ENCODE results near the gene AP1AR.
"Not testable (repeated sequence)": the region's sequence is repeated elsewhere in the genome, so short reads cannot be mapped to it uniquely, and the experiment has no call there.

The AP1AR gene, protein sequence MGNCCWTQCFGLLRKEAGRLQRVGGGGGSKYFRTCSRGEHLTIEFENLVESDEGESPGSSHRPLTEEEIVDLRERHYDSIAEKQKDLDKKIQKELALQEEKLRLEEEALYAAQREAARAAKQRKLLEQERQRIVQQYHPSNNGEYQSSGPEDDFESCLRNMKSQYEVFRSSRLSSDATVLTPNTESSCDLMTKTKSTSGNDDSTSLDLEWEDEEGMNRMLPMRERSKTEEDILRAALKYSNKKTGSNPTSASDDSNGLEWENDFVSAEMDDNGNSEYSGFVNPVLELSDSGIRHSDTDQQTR

DNA sequence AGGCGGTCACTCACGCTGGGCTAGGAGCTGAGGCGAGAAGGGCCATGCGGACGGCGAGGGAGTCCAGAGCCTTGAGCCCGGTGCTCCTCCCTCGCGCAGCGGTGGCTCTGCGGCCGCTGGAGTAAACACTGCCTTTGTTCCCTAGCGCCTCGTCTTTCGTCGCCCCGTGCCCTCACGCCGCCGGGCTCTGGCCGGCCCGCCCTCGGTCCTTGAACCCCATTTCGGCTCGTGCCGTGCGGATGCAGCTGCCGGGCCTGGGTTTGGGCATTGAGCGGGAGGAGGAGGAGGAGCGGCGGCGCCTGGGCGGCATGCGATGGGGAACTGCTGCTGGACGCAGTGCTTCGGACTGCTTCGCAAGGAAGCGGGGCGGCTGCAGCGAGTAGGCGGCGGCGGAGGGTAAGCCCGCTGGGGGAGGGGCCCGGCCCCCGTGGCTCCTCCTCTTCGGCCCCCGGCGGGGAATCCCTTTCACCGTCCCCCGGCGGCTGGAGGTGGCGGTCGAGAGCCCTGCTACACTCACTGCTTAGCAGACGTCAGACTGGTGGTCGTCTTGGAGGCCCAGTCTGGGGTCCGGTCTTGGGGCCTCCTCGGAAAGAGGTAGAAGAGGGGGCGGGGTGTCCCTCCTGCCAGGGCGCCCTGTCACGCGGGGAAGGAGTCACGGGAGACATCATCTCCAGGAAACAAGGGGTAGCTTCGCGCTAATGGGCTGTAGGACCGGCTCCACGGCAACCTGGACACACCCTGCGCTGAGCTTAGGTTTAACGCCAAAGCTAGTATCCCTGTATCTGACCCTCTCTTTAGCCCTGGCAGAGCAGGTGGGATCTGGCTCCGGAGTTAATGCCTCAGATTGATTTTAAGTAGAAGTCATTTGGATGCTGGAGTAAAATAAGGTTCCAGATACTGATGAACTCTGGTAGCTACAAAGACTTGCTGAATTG is at the start of gene AP1AR:
AP1AR (plus strand) TSS at position 9 of the 935 bp plus-strand sequence; CDS start at position 314, 305 bp downstream.
- peak; percentile 84 for DNase-seq

DNA sequence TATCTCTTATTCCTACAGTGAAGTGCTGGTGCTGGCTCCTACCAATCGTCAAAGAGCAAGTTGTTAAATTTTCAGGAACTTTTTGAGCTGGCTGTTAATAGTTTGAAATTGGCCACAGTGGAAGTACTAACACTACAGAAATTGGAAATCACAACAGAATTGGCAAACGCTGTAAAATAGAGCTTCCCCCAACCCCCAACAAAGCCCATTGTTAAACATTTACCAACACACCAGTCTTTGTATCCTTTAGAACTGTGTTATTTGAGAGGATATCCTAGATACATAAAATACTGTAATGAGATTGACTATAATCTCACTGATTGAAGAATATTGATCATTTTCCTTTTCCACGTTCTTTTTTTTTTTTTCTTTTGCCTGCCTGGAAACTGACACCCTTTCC is 49.0 kb upstream of the AP1AR start:
- no peak for DNase-seq

DNA sequence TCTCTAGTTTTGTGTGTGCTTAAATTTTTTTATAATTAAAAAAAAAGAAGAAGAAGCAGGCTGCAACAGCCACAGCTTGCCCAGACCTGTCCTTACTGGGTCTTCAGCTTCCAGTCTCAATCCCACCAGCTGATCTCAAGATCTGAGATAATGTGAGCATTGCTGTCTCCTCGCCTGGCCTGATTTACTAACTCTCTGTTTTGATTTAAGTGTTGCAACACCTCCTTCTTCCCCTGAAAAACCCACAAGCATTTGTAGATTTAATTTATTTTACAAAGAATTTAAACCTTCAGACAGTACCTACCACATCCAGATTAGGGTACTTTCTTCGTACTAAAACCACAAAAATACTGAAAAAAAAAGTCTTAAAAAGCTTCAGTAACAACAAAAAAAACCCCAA is 48.3 kb upstream of the AP1AR start:
- DNase-seq: peak; percentile 29

DNA sequence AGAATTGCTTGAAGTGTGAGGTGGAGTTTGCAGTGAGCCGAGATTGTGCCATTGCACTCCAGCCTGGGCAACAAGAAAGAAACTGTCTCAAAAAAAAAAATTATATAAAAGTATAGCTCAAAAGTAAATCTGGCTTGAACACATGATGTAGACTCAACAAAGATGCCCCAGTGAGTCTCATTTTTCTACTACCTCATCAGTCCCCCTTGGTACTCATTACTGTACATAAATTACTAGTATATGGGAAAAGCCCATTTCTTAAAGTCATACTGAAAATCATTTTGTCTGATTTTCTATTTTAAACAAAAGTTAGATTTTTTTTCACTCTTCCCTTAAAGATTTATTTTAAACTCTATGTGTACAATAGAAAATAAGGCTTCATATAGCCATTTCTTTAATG is 47.1 kb upstream of the AP1AR start:
- DNase-seq: no peak

DNA sequence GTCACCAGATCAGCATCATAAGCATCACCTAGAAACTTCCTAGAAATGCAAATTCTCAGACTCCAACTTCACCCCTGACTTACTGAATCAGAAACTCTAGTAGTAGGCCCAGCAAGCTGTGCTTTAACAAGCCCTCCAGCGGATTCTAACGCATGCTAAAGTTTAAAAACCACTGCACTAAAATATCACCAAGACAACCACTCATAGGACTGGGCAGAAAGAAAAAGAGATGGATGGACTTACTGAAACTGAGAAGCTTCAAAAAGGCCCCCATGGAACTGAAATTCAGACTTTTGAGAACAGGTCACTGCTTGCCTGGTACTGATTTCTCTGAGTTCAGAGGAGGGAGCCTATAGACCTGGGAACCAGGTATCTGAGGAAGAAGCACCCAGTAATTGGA is 46.3 kb upstream of the AP1AR start:
- no peak for DNase-seq

DNA sequence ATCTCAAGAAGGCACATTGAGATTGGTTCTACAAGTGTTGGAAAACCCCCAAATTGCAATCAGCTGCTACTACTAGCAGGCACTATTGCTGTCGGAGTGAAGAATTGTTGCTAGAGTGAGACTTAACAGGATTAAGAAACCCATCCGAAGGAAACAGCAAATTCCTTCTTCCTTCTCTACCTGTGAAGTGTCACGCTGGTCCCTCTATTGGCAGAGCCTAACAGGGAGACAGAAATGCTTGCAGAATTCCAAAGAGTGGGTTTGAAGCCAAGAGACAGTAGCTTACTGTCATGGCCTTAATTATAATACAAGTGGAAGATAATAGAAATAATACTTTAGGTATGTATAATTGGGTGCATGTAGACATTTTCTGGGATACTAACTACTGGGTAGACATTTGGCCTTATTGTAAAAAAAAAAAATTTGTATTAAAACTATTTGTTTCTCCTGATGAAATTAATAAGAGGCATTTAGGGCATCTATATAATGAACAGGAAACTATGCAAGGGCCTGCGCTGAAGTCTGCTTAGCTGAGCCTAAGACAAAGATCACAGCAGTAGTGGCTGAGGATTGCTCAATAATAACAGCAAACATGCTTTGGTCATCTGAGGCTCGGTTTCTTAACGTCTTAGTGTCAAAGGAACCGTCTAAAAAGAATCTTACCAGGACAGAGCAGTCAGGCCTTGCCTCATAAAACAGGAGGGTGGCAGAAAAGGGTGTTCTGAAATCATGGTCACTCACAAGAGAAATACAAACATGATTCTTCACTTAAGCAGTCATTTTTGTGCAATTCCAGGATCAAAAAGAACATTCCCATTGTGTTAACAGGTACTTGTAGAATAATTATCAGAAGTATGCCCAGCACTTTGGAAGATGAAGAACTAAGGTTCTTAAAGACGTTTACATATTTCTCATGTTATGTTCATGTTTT is 45.6 kb upstream of the AP1AR start:
- no peak for DNase-seq

DNA sequence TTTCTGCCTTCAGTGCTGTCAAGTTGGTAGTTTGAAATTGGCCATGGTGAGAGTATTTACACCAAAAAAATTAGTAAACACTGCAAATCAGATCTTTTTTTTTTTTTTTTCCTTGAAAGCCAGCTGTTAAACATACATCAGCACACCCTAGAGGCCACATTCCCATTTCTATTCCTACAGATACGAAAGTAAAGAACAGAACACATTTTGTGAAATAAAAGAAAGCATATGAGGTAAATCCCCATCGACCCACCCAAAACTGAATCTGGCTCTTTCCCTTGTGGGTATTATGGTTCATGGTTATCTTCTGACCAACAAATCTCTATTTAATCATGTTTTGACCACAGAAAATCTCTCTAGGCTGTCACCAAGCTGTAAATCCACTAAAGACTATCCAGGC is 41.8 kb upstream of the AP1AR start:
- DNase-seq: no peak

DNA sequence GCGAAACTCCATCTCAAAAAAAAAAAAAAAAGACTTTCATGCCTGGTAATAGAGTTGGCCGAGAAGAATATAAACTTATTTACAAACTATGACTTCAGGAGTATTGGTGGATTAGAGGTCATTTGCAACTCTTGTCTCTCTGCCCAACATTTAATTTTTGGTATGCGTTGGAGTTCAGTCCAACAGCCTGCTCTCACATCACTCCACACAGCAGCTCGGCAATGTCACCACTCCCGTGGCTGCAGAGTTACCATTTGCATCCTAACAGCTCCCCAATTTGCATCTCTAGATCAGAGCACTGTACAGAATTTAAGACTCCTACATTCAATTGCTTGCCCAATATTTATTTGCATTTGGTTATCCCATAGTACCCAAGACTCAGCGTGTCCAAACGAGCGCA is 40.9 kb upstream of the AP1AR start:
- DNase-seq: no peak

DNA sequence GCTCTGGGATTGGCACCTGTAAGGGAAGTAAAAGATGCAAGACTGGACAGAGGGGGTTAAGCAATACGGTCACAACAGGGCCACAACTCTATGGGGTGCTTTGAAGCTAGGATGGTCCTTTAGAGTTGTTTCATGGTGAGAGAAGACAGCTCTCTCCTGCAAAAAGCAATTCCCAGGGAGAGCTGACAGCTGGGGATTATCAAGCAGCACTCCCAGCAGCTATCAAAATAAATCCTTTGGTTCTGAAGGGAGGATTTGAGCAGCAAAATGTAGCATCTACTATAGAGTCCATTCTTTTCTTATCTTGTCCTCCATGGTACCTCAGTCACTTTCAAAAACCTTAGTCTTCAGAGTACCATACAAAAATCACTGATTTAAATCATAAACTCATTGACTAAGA is 35.1 kb upstream of the AP1AR start:
- no peak for DNase-seq

DNA sequence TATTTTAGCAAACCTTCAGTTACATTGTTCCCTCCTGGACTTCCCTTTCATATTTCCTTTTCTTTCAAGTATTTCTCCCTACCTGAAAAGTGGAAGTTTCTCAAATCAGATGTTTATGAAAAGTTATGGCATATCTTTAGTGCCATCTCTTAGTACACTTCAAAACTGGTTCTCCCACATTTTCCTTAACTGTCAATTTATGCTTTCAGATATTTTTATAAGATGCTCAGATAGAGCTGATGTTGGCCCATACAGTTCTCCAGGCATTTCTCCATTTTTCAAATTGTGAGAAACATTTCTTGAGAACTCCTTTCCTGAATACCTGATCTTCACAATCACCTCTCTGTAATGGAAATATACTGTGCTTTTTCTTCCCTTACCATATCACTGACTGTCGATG is 32.5 kb upstream of the AP1AR start:
- no peak for DNase-seq

DNA sequence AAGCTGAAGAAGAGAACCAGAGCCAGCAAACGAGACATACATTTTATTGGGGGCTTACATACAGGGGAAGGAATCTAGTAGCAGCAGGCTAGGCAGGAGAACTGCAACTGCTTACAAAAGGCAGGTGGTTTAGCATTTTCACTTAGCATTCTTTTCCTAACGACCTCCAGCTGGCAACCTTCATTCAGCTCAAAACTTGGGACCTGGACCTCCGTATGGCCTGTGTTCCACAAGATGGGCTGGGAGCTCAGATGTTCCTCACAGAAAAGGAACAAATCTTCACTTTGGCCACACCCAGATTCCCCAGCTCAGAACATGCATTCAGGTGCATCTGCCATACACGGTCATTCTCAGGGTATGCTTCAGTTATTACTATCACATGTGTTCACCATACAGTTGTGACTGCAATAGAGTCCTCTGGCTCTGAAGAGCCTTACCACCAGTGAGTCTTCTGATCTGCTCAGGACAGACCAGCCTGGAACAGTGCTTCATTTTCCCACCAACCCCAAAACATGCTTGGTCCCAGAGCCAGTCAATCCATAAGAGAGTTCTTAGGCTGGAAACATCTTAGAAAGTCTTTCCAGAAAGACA is 29.6 kb upstream of the AP1AR start:
- no peak for DNase-seq

DNA sequence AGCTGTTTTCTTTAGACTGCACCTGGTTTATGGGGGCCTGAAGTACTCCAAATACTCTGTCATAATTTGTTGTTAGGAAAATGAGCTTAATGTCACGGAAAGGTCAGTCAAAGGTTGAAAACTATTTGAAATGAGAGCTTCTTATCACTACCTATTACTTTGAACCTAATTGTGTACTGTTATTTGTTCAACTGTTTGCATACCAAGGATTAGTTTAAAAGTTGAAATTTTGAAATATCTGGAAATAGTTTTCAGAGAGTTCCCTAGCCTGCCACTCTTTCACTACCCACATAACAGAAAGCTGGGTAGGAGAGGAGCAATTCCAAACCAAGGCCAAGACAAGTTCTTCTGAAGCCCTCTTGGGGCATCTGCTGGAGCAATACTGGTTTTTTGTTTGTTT is 28.0 kb upstream of the AP1AR start:
- no peak for DNase-seq

DNA sequence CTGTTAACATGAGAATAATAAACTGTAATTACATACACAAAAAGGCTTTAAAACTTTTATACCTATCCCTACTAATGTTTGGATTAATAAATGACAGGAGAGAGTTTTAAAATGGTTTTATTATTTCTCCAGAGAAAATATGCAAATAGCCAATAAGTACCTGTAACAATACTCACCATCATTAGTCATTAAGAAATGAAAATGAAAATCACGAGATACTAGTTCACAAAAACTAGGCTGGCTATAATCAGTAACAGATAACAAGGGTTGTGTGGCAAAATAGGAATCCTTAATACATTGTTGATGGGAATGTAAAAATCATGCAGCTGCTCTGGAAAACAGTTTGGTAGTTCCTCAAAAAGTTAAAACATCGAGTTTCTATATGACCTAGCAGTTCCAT is 25.2 kb upstream of the AP1AR start:
- DNase-seq: no peak

DNA sequence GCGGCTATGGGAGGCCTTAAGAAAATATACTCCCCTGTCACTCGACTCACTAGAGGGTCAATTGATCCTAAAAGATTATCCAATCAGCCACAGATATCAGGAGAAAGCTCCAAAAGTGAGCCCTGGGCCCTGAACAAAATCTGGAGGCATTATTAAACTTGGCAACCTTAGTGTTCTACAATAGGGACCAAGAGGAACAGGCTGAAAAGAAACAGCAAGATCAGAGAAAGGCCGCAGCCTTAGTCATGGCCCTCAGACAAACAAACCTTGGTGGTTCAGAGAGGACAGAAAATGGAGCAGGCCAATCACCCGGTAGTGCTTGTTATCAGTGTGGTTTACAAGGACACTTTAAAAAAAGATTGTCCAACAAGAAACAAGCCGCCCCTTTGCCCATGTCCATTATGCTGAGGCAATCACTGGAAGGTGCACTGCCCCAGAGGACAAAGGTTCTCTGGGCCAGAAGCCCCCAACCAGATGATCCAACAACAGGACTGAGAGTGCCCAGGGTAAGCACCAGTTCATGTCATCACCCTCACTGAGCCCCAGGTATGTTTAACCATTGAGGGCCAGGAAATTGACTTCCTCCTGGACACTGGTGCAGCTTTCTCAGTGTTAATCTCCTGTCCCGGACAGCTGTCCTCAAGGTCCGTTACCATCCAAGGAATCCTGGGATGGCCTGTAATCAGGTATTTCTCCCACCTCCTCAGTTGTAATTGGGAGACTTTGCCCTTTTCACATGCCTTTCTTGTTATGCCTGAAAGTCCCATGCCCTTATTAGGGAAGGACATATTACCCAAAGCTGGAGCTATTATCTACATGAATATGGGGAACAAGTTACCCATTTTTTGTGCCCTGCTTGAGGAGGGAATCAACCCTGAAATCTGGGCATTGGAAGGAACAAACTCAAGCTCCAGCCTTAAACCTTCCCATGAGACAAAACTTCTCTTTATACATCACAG is 23.2 kb upstream of the AP1AR start:
- not testable (repeated sequence) for DNase-seq

DNA sequence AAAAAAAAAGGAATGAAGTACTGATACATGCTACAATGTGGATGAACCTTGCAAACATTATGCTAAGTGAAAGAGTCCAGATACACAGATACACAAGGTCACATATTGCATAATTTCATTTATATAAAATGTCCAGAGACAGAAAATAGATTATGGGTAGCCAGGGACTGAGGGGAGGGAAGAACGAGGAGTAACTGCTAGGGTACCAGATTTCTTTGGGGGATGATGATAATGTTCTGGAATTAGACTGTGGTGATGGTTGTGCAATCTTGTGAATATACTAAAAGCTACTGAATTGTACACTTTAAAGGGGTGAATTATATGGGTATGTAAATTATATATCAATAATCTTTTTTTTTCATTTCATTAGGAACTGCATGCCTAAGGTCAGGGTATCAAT is 20.8 kb upstream of the AP1AR start:
- no peak for DNase-seq

DNA sequence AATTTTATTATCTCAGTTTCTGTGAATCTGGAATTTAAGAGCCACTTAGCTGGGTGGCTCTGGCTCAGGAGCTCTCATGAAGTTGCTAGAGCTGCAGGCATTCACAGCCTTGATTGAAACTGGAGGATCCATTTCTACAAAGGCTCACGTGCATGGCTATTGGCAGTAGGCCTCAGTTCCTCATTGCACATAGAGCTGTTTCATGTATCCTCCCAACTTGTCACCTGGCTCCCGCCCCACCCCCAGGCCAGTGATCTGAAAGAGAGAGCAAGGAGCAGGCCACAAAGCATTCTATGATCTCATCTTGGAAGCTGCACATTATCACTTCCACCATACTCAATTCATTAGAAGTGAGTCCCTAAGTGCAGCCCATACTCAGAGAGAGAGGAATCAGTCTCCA is 18.5 kb upstream of the AP1AR start:
- DNase-seq: no peak

DNA sequence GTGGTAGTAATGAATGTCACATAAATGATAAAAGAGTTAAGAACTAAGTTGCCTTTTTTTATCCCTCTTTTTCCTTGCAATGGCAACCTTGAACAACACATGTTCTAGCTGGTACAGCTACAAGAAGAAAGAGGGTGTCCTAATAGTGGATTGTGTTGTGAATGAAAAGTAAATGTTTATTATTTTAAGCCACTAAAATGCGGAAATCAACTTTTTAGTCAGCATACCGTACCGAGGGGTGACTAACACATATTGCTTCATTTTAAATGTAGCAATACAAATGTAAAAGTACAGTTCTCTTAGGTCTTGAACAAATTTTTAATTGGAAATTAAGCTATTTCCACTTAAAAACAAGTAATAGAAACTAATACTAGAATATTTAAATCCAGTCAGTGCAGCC is 17.7 kb upstream of the AP1AR start:
- no peak for DNase-seq

DNA sequence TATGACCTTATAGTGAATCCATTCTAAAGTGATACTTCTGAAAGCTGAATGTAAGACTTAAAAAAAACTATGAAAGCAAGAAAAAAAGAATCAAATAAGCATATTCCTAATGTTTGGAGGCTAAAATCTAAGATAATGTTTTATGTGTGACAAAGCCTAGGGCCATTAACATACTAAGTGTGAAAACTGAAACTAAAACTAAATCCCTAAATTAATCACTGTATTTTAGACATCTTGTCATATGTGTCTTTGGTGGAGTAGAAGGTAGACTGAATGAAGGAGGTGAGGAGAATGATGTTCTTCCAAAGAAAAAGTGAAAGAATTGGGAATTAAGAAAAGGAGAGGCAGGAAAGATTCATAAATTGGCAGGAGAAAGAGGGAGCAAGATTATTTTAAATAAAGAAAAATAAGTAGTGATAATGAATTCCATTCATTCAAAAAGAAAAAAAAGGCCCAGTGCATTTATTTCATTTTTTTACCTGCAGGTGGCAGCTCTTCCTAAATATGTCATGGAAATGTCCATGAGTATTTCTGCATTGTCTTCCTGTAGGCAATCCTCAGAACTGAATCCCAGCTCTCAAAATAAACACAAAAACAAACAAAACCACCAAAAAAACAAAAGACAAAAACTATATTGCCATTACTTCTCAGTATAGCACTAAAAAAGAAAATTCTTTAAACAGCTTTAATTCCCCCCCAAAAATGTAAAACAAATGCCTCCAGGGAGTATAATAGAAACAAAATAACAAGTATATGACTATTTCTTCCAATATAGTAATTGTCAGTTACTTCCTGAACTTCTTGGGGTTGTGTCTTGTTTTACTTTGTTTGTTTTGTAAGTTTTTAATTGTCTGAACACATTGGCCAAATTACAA is 17.0 kb upstream of the AP1AR start:
- DNase-seq: peak; percentile 46

DNA sequence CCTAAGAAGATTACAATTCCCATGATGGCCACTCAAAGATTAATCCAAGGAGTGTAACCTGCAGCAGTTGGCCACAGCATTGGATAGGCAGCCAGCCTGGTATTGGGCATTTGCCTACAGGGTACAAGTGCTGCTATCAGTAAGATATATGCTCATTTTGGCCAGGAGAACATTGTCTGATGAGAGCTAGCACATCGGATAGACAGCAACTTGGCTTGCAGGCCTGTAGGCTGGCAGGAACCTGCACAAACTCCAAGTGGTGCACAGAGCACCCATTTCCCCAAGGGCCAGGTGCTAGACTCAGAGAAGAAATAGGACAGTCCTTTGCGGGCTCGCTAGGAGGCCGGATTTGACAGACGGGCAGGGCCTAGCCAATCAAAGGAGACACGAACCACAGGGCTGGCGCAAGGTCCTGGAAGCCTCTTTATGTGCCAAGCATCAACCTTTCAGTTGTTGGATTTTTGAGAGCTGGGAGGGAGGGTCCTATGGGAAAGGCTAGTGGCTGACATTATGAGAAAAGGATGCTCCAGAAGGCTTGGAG is 11.7 kb upstream of the AP1AR start:
- no peak for DNase-seq

Data from CD4-positive, alpha-beta T cell treated with Interleukin-17A for 1 hour (primary cell).